ENCODE results near the gene FBP2.
"Not testable (repeated sequence)": the region's sequence is repeated elsewhere in the genome, so short reads cannot be mapped to it uniquely, and the experiment has no call there.

Gene FBP2

GRCh38 chr9:94577036-94577435 is 16.6 kb downstream of the FBP2 start:
- TF ChIP-seq CTCF (conservative IDR thresholded peaks at IDR 0.05; ENCODE audit: low read length): no peak
- no peak for DNase-seq (ENCODE audit: low read depth)
- H3K4me3 ChIP-seq (ENCODE audit: low read length): no peak overlapping the region

GRCh38 chr9:94576131-94576530 is 17.5 kb downstream of the FBP2 start:
- DNase-seq (ENCODE audit: low read depth): no peak

GRCh38 chr9:94568972-94569712 is 24.5 kb downstream of the FBP2 start:
- no peak for TF ChIP-seq CTCF (conservative IDR thresholded peaks at IDR 0.05; ENCODE audit: low read length)
- DNase-seq (ENCODE audit: low read depth): no peak
- H3K4me3 ChIP-seq (ENCODE audit: low read length): no peak overlapping the region

More at GRCh38 chr9:94576131-94576530, 17.5 kb downstream of the FBP2 start:
- no peak for TF ChIP-seq CTCF (conservative IDR thresholded peaks at IDR 0.05; ENCODE audit: low read length)
- no peak overlapping the region for H3K4me3 ChIP-seq (ENCODE audit: low read length)

GRCh38 chr9:94568250-94568889 is 25.3 kb downstream of the FBP2 start:
- TF ChIP-seq CTCF (conservative IDR thresholded peaks at IDR 0.05; ENCODE audit: low read length): no peak
- DNase-seq (ENCODE audit: low read depth): no peak
- no peak overlapping the region for H3K4me3 ChIP-seq (ENCODE audit: low read length)

GRCh38 chr9:94567271-94567670 is 26.4 kb downstream of the FBP2 start:
- H3K4me3 ChIP-seq (ENCODE audit: low read length): no peak overlapping the region
- TF ChIP-seq CTCF (conservative IDR thresholded peaks at IDR 0.05; ENCODE audit: low read length): no peak
- no peak for DNase-seq (ENCODE audit: low read depth)

- TF ChIP-seq CTCF (conservative IDR thresholded peaks at IDR 0.05; ENCODE audit: low read length): no peak
- no peak overlapping the region for H3K4me3 ChIP-seq (ENCODE audit: low read length)
- no peak for DNase-seq (ENCODE audit: low read depth)
Measured at GRCh38 chr9:94566550-94566949, 27.1 kb downstream of the FBP2 start.

- not testable (repeated sequence) for DNase-seq (ENCODE audit: low read depth)
Measured at GRCh38 chr9:94564279-94564678, 29.3 kb downstream of the FBP2 start.

More at GRCh38 chr9:94564279-94564678, 29.3 kb downstream of the FBP2 start:
- not testable (repeated sequence) for H3K4me3 ChIP-seq (ENCODE audit: low read length)
